ENCODE results near the gene LATS2.

DNA sequence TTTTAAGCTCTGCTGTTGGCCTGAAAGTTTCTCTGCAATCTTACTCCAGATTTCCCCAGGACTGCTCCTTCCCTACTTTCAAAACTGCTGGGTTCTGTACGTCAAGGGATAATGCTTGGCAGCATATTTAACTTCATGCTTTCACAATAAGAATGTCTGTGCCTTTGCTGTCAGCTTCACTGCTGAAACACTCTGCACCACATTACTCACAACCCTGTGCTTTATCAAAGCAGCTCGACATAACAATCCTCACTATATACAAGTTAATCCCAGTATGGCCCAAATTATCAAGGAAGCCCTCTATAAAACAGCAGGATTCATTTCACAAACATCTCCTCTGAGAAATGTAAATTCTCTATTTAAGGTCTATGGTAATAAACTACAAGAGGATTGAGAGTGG is 17.5 kb downstream of the LATS2 start:
- TF ChIP-seq, protein P1, sequence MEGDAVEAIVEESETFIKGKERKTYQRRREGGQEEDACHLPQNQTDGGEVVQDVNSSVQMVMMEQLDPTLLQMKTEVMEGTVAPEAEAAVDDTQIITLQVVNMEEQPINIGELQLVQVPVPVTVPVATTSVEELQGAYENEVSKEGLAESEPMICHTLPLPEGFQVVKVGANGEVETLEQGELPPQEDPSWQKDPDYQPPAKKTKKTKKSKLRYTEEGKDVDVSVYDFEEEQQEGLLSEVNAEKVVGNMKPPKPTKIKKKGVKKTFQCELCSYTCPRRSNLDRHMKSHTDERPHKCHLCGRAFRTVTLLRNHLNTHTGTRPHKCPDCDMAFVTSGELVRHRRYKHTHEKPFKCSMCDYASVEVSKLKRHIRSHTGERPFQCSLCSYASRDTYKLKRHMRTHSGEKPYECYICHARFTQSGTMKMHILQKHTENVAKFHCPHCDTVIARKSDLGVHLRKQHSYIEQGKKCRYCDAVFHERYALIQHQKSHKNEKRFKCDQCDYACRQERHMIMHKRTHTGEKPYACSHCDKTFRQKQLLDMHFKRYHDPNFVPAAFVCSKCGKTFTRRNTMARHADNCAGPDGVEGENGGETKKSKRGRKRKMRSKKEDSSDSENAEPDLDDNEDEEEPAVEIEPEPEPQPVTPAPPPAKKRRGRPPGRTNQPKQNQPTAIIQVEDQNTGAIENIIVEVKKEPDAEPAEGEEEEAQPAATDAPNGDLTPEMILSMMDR (IDR thresholded peaks at IDR 0.05): no peak
- no peak for TF ChIP-seq POLR2A (IDR thresholded peaks at IDR 0.05)

All from esophagus squamous epithelium (tissue), 4 donors.